Mesodermal cell (in vitro differentiated cells): Measurements from ENCODE around the gene ERRFI1.

Source experiments
- H3K27ac ChIP-seq: 2 replicates; pipeline ENCODE4 v1.7.0; 2013; ENCODE audit warnings: mild to moderate bottlenecking, low read depth, low read length, moderate library complexity; ENCODE audit not compliant: severe bottlenecking
- H3K36me3 ChIP-seq: 2 replicates; pipeline ENCODE4 v1.7.1; 2013; ENCODE audit warnings: mild to moderate bottlenecking, low read length, moderate library complexity; ENCODE audit not compliant: control insufficient read depth, insufficient read depth
- H3K4me1 ChIP-seq: one replicate; pipeline ENCODE4 v1.7.1; 2013; ENCODE audit warnings: mild to moderate bottlenecking, low read length; ENCODE audit not compliant: insufficient read depth, control insufficient read depth, poor library complexity, severe bottlenecking
- H3K4me3 ChIP-seq: 2 replicates; pipeline ENCODE4 v1.7.0; 2013; ENCODE audit warnings: low read length, control low read depth, mild to moderate bottlenecking; ENCODE audit not compliant: insufficient read depth, poor library complexity, severe bottlenecking; ENCODE audit errors: extremely low read depth
- H3K9me3 ChIP-seq: 2 replicates; pipeline ENCODE4 v1.7.1; 2013; ENCODE audit warnings: mild to moderate bottlenecking, low read length, moderate library complexity; ENCODE audit not compliant: control insufficient read depth
- WGBS, 2 experiments: methylation state at CpG; one replicate each; pipeline ENCODE4 v1.1.5; 2013; ENCODE audit warnings: missing lambda C conversion rate in 2 of 2; ENCODE audit not compliant: insufficient coverage in 2 of 2; 5-methylcytosine and 5-hydroxymethylcytosine counted together

Gene ERRFI1

DNA sequence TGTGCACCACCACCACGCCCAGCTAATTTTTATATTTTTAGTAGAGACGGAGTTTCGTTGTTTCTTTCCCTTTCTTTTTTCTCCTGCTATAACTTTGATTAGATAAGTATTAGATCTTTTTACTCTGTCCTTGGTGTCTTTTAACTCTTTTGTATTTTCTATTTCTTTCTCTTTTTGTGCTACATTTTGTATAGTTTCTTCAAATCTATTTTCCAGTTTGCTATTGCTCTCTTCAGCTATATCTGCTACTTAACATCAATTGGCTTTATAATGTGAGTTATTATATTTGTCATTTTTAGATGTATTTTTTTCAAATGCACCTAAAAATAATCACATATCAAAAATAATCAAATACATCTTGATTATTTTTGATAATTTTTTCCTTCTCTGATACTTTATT is 16.0 kb upstream of the ERRFI1 start:
- H3K4me3 ChIP-seq = no peak overlapping the region
- H3K36me3 ChIP-seq = no peaks in the 10 kb centered on the region
- no peak overlapping the region for H3K27ac ChIP-seq
- H3K4me1 ChIP-seq = peaks cover 7% of the 10 kb centered on the region
- no CpG with 5 or more reads among the region's 3 CpGs for WGBS, 2 experiments
- peaks cover 7% of the 10 kb centered on the region for H3K9me3 ChIP-seq

DNA sequence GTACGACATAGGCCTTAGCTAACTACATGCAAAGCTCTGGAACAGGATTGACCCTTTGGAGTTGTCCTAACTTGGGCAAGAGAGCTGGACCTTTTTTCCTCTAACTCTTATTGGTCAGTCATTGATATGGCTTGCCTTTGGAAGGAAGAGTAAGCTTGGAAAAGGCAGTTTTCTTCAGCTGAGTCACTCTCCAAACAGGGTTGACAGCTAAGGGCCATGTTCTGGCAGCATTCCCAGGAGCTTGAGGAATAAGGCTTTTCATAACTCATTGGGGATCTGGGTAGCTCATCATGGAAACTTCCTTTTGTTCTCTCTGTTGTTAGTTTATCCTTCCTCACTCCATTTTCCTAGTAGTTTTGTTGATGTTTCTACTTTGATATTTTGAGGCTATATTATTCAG is 14.5 kb upstream of the ERRFI1 start:
- Histone ChIP-seq H3K27ac (no peak overlapping the region), H3K4me3 (no peak overlapping the region), H3K9me3 (peaks cover 7% of the 10 kb centered on the region), H3K4me1 (peaks cover 7% of the 10 kb centered on the region), H3K36me3 (no peaks in the 10 kb centered on the region)
- WGBS, 2 experiments = 82 to 94% methylated on average over 1 of the region's 1 CpG

DNA sequence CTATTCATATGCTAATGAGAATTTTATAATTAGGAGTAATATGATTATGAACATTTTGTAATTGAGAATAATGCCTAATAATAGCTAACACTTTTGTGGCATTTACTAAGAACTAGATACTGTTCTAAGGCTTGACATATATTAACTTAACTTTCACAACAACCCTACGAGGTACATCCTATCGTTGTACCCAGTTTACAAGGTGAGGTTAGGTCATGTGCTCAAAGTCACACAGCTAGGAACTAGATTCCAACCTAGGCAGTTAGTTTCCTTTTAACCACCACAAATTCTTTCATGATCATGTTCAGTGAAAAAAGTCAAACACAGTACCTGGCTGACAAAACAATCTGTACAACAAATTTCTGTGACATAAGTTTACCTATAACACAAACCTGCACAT is 13.0 kb upstream of the ERRFI1 start:
- peaks cover 7% of the 10 kb centered on the region for H3K4me1 ChIP-seq
- H3K36me3 ChIP-seq = no peaks in the 10 kb centered on the region
- H3K4me3 ChIP-seq = no peak overlapping the region
- no peak overlapping the region for H3K27ac ChIP-seq
- peaks cover 7% of the 10 kb centered on the region for H3K9me3 ChIP-seq
- WGBS, 2 experiments = 95 to 100% methylated on average over 2 of the region's 2 CpGs

DNA sequence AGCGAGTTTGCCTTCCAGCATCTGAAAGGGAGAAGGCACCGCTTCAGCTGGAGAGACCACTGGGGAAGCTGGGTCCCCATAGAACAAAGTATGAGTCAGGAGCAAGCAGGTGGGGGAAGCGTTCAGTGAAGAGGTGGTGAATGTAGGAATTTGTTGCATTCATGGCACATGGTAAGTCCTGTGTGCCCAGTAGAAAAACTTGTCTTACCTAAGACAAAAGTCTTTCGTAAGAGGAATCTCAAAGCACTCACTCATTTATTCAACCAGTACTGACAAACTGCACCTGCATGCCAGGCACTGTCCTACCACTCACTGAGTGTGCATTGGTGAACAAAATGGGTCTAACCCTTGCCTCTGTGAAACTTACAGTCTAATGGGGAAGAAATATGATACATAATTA is 9.2 kb upstream of the ERRFI1 start:
- peaks cover 1% of the 10 kb centered on the region for H3K4me1 ChIP-seq
- H3K36me3 ChIP-seq = no peaks in the 10 kb centered on the region
- H3K4me3 ChIP-seq = no peak overlapping the region
- no peaks in the 10 kb centered on the region for H3K9me3 ChIP-seq
- WGBS, 2 experiments = 92 to 100% methylated on average over 3 to 4 of the region's 4 CpGs
- no peak overlapping the region for H3K27ac ChIP-seq

DNA sequence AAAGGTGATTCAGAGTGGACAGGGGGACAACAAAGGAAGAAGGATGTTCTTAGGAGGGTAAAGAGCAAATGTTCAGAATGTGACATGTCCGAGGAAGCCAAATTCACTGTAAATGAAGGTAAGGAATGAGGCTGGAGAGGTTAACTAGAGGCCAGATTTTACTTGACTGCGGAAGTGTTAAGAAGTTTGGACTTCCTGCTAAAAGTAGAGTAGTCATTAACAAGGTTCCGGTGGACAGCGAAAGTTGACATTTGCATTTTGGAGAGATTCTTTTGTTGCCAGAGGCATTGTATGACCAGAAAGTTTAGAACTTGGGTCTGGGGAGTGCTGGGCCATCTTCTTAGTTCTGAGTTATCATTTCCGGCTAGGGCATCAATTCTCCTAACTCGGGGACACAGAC is 7.2 kb upstream of the ERRFI1 start:
- H3K27ac ChIP-seq = no peak overlapping the region
- H3K9me3 ChIP-seq = no peaks in the 10 kb centered on the region
- H3K36me3 ChIP-seq = no peaks in the 10 kb centered on the region
- 93 to 95% methylated on average over 4 of the region's 6 CpGs for WGBS, 2 experiments
- H3K4me1 ChIP-seq = peaks cover 4% of the 10 kb centered on the region
- H3K4me3 ChIP-seq = no peak overlapping the region

DNA sequence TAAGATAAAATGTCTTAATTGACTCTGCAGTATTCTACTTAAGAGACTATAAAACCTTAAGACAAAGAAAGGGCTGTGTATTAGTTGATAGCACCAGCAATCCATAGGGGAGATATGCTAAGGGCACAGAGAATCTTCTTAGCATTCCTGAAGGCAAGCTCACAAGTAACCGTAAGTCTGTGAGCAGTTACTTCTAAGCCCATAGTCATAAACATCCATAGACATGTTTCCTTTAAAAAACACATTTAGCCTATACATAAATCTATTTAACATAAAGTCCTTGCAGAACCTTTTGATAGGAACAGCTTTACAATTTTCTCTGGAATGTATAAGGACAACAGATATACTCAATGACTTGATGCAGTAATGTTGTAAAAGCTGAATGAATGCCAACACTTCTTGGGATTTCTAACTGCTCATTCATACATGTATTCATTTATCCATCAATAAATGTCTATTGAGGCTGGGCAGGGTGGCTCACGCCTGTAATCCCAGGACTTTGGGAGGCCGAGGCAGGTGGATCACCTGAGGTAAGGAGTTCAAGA is 6.3 kb upstream of the ERRFI1 start:
- WGBS, 2 experiments = 90 to 97% methylated on average over 2 to 3 of the region's 3 CpGs
- Histone ChIP-seq H3K4me3 (no peak overlapping the region), H3K36me3 (no peaks in the 10 kb centered on the region), H3K27ac (no peak overlapping the region), H3K9me3 (no peaks in the 10 kb centered on the region), H3K4me1 (peaks cover 13% of the 10 kb centered on the region)

DNA sequence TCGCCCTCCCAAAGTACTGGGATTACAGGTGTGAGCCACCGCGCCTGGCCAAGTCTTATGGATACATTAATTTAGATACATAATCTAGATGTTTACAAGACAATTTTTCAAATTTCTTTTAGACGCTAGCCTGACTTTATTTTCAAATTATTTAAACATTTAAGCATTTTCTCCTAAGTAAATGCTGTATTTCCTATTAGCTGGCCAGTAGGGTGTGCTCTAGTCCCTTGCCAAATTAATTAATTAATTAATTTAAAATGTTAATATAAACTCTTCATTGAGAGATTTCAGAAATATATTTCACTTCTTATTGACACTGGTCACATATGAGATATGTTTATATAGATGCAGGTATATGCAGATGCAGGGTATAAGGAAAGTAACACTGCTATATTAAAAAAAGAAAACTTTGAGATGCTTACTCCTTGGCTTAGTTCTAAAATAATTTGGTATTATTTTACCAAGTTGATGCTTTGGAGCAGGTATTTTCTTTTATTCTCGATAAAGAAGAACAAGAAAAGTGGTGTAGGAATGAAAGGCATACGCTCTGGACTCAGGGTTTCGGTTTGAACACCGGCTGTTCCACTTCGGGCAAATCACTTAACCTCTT is 5.2 kb upstream of the ERRFI1 start:
- Histone ChIP-seq H3K4me3 (no peak overlapping the region), H3K27ac (no peak overlapping the region), H3K4me1 (peaks cover 17% of the 10 kb centered on the region), H3K36me3 (no peaks in the 10 kb centered on the region), H3K9me3 (no peaks in the 10 kb centered on the region)
- 86 to 90% methylated on average over 5 of the region's 9 CpGs for WGBS, 2 experiments

DNA sequence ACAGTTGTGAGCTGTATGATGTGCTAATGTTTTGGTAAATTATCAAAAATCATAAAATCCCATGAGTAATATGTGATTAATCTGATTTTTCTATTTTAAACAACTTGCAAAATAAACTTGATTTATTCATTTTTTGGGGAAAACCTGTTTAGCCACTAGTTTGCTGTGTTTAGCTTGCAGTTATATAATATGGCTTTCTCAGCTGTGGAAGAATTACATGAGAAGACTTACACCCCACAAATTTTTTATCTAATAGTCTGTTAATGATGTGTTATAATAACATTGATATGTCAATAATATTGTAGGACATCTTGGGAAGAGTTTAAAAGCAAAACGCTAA is 2.4 kb upstream of the ERRFI1 start:
- H3K9me3 ChIP-seq = no peaks in the 10 kb centered on the region
- H3K36me3 ChIP-seq = peaks cover 16% of the 10 kb centered on the region
- H3K4me1 ChIP-seq = peaks cover 24% of the 10 kb centered on the region
- no CpG with 5 or more reads among the region's 1 CpG for WGBS, 2 experiments
- no peak overlapping the region for H3K27ac ChIP-seq
- no peak overlapping the region for H3K4me3 ChIP-seq

DNA sequence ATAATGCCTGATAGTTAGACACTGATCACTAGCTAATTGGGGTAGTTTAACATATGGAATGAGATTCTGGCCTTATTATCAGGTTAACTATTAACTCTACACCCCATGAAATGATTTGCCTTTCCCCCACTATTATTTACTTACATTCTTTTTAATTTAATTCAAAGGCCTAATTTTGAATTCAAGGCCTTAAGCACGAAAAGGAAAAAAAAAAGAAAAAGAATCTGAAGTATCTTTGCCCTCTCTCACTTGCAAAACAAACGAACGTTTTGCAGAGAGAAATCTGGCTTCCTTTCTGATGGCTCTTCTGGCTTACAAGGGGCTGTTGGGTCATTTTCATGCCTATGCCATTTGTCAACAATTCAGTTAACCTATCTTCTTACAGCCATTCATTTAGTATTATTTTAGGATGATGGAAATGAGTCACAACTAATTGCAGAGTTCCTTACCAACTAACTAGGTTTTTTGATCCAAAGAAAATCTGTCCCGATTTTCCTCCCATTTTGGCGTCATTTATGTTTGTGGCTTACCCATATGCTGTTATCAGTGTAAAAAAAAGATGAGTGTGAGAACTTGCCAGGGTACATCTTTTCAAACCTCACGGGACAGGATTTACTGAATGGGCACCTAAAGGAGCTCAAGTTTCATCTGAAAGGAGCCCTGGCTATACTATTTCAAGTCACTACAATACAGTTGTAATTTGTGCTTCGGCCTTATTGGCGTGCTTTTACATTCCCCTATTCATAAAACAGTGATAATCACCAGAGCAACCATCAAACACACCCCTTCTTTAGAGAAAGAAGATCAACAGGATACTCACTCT is 1.9 kb upstream of the ERRFI1 start:
- 47 to 57% methylated on average over 5 of the region's 8 CpGs for WGBS, 2 experiments
- Histone ChIP-seq H3K9me3 (no peaks in the 10 kb centered on the region), H3K36me3 (peaks cover 22% of the 10 kb centered on the region), H3K4me3 (peak overlapping the region; percentile 76), H3K4me1 (peaks cover 27% of the 10 kb centered on the region), H3K27ac (peak overlapping the region; percentile 48)

DNA sequence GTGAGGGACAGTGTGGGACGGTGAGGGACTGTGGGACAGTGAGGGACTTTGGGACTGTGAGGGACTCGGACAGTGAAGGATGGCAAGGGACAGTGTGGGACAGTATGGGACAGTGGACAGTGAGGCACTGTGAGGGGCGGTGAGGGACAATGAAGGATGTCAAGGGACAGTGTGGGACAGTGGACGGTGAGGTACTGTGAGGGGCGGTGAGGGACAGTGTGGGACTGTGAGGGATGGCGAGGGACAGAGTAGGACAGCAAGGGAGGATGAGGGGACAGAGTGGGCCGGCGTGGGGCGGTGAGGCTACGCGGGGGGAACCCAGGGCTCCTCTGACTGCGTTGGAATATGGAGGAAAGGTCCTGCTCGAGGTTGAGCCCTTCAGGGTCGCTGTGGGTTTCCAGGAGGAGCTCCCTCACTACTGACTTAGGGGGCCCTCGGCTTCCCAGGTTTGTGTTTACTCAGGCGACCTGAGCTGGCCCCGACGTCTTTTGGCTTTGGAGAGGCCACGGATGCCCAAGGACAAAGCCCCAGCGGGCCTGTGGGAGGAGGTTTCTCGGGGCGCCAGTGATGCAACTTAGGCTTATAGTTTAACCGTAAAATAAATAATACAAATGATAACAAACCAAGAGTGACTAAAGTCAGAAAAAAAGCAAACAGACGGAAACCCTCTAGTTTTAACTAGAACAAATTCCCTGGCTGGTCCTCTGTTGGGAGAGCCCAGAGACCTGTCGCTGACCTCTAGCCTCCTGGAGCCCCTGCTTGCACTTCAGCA is 1.1 kb upstream of the ERRFI1 start:
- peaks cover 29% of the 10 kb centered on the region for H3K4me1 ChIP-seq
- peak overlapping the region; percentile 78 for H3K27ac ChIP-seq
- peaks cover 28% of the 10 kb centered on the region for H3K36me3 ChIP-seq
- WGBS, 2 experiments = 81 to 86% methylated on average over 15 to 17 of the region's 25 CpGs
- H3K4me3 ChIP-seq = peak overlapping the region; percentile 76
- no peaks in the 10 kb centered on the region for H3K9me3 ChIP-seq
